Measurements from ENCODE around the gene CIDEC. TPM values are rescaled to one million over a fixed set of nuclear protein-coding genes. Genes with fewer than 3 reads are reported as not detected.
A peak's percentile ranks its signal among the peaks of the same experiment; 100 is the strongest.

CIDEC gene
- total RNA-seq, 1 experiment from 2014 or later, result not detected

DNA sequence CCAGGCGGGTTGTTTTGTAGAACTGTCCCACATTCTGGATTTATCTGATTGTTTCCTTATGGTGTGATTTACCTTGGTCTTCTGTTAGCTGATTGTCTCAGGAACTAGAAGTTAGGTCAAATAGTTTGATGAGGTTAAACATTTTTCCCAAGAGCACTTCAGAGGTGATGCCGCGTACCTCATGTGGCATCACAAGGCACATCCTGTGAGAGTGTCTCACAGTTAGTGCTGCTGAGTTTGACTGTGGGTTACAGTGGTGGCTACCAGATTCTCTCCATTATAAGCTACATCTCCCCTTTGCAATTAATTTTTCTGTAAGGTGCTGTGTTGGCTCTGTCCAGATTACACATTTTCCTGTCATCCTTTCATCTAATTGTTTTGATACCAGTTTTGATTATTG lies 48.8 kb downstream of the CIDEC start:
- Mint-ChIP-seq H3K27me3 (ENCODE audit: insufficient read depth, unreplicated experiment) (no peaks in the 10 kb centered on the region), H3K4me1 (ENCODE audit: insufficient read depth, unreplicated experiment) (no peaks in the 10 kb centered on the region), H3K4me3 (ENCODE audit: unreplicated experiment) (no peak overlapping the region), H3K9me3 (ENCODE audit: unreplicated experiment) (no peaks in the 10 kb centered on the region), H3K36me3 (ENCODE audit: insufficient read depth, unreplicated experiment) (peaks cover 10% of the 10 kb centered on the region), H3K27ac (ENCODE audit: low read depth, unreplicated experiment) (no peak overlapping the region)
- no peak for DNase-seq (ENCODE audit: unreplicated experiment)
- POLR2A ChIA-PET, result interaction anchor here (3.8 kb wide), 1 partner anchor 11 kb away, joined by 29 read pairs; the partner anchor contains the start of gene RPUSD3
- TF ChIP-seq CTCF (IDR thresholded peaks at IDR 0.05; ENCODE audit: unreplicated experiment), result no peak
- CTCF ChIA-PET, result interaction anchor here (0.9 kb wide), 1 partner anchor 115 kb away, joined by 4 read pairs; no protein-coding TSS in a partner anchor
- BruUV-seq (replicated peaks), result no TSS peak
- intact Hi-C loops (cut with micrococcal nuclease), result no loop called here

DNA sequence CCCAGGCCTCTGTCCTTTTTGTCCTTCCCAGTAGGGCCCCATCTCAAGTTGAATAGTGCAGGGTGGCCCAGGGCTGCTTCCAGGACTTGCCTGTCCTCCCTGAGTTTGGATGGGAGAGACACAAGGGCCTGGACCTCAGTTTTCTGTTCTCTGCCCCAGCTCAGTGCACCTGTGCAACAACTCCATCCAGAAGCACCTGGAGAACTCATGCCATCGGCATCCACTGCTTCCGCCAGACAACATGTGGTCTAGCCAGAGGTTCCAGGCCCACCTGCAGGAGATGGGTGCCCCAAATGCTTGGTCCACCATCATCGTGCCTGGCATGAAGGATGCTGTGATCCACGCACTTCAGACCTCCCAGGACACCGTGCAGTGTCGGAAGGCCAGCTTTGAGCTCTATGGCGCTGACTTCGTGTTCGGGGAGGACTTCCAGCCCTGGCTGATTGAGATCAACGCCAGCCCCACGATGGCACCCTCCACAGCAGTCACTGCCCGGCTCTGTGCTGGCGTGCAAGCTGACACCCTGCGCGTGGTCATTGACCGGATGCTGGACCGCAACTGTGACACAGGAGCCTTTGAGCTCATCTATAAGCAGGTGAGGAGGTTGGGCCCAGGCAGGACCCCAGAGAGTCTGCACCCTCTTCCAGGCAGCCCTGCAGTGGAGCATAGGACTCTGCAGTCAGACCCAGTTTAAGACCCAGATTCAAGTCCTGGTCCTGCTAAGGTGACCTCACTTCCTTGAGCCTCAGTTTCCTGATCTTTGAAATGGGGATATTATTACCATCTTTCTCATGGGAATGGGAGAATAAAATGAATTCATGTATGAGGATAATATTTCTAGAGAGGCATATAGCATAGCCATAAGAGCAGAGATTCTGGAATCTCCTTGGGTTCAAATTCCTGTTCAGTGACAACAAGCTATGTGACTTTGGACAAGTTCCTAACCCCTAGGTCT lies 51.0 kb downstream of the CIDEC start:
- no TSS peak for BruUV-seq (replicated peaks)
- H3K36me3 Mint-ChIP-seq (ENCODE audit: insufficient read depth, unreplicated experiment), result peaks cover under 1% of the 10 kb centered on the region

GRCh38 chr3:9826815-9827573 lies 53.1 kb downstream of the CIDEC start:
- TF ChIP-seq CTCF (IDR thresholded peaks at IDR 0.05; ENCODE audit: unreplicated experiment), result peak; percentile 34
- POLR2A ChIA-PET, result interaction anchor here (0.5 to 2.7 kb wide), 6 partner anchors 14 to 273 kb away, joined by 3 to 10 read pairs (median 4); partner anchors contain the start of genes CRELD1 and RPUSD3
- CTCF ChIA-PET, result interaction anchor here (0.7 to 3.1 kb wide), 7 partner anchors 12 to 460 kb away, joined by 3 to 17 read pairs (median 6); no protein-coding TSS in a partner anchor
- H3K27ac Mint-ChIP-seq (ENCODE audit: low read depth, unreplicated experiment), result no peak overlapping the region
- DNase-seq (ENCODE audit: unreplicated experiment), result peak; percentile 41
- no peaks in the 10 kb centered on the region for H3K27me3 Mint-ChIP-seq (ENCODE audit: insufficient read depth, unreplicated experiment)
- H3K9me3 Mint-ChIP-seq (ENCODE audit: unreplicated experiment), result no peaks in the 10 kb centered on the region
- H3K4me3 Mint-ChIP-seq (ENCODE audit: unreplicated experiment), result no peak overlapping the region
- no peaks in the 10 kb centered on the region for H3K4me1 Mint-ChIP-seq (ENCODE audit: insufficient read depth, unreplicated experiment)
- H3K36me3 Mint-ChIP-seq (ENCODE audit: insufficient read depth, unreplicated experiment), result no peaks in the 10 kb centered on the region
- BruUV-seq (replicated peaks), result no TSS peak
- intact Hi-C loops (cut with micrococcal nuclease), result loop anchor here (1.0 kb wide), 1 partner anchor 119 kb away; no protein-coding TSS in a partner anchor

More for the DNA sequence above, 51.0 kb downstream of the CIDEC start:
- no peak for TF ChIP-seq CTCF (IDR thresholded peaks at IDR 0.05; ENCODE audit: unreplicated experiment)
- ChIA-PET CTCF (interaction anchor here (0.7 to 3.1 kb wide), 8 partner anchors 8 to 118 kb away, joined by 3 to 17 read pairs (median 4); no protein-coding TSS in a partner anchor), POLR2A (interaction anchor here (0.8 to 3.8 kb wide), 4 partner anchors 10 to 14 kb away, joined by 3 to 29 read pairs (median 7); partner anchors contain the start of gene RPUSD3)
- Mint-ChIP-seq H3K4me3 (ENCODE audit: unreplicated experiment) (no peak overlapping the region), H3K9me3 (ENCODE audit: unreplicated experiment) (no peaks in the 10 kb centered on the region), H3K4me1 (ENCODE audit: insufficient read depth, unreplicated experiment) (no peaks in the 10 kb centered on the region), H3K27me3 (ENCODE audit: insufficient read depth, unreplicated experiment) (no peaks in the 10 kb centered on the region), H3K27ac (ENCODE audit: low read depth, unreplicated experiment) (no peak overlapping the region)
- intact Hi-C loops (cut with micrococcal nuclease), result no loop called here
- DNase-seq (ENCODE audit: unreplicated experiment), result no peak
